Measurements from ENCODE around the gene SRXN1. TPM values are rescaled to one million over a fixed set of nuclear protein-coding genes. Genes with fewer than 3 reads are reported as not detected.

SRXN1 gene
- total RNA-seq, 1 donor from 2014 or later, result 17.7 TPM

DNA sequence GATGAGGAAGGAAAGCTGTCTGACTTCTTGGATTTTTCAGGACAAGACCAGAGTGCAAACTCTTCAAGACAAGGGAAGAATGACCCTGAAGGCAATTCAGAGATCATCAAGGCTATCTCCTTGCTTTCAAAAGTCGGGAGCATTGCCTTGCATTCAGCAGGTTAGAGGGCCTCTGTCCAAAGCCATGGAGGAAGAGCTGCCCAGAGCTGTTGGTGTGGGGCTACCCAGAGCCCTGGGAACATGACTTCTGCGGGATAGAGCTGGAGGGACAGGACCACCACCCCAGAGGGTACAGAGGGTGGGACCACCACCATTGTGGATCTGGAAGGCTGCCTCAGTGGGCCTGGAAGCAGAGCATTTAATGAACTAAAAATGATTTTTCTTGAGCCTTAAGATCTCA is 5.2 kb upstream of the SRXN1 start:
- Histone ChIP-seq H4K20me1 (ENCODE audit: insufficient read depth, low read length) (no peaks in the 10 kb centered on the region), H3K79me2 (ENCODE audit: insufficient read depth, low read length) (no peaks in the 10 kb centered on the region), H3K4me1 (ENCODE audit: insufficient read depth, low read length) (peaks cover 6% of the 10 kb centered on the region), H3K9me3 (ENCODE audit: insufficient read depth, low read depth, low read length) (no peaks in the 10 kb centered on the region), H3K4me2 (ENCODE audit: low read length) (no peak overlapping the region), H3K27me3 (ENCODE audit: insufficient read depth, low read length) (peaks cover 24% of the 10 kb centered on the region), H2AFZ (ENCODE audit: low read depth, low read length) (no peak overlapping the region), H3K9ac (ENCODE audit: low read length) (no peak overlapping the region), H3K4me3 (ENCODE audit: insufficient read depth, low read depth, low read length) (no peak overlapping the region), H3K27ac (ENCODE audit: low read depth, low read length) (no peak overlapping the region), H3K36me3 (ENCODE audit: insufficient read depth, low read length) (no peaks in the 10 kb centered on the region)
- no peak for TF ChIP-seq CTCF (IDR thresholded peaks at IDR 0.05; ENCODE audit: insufficient read depth, low read depth, low read length)
- TF ChIP-seq EZH2 (IDR thresholded peaks at IDR 0.05; ENCODE audit: insufficient read depth, low read length), result no peak
- Mint-ChIP-seq H3K4me3 (ENCODE audit: unreplicated experiment) (no peak overlapping the region), H3K4me1 (ENCODE audit: low read depth, unreplicated experiment) (peaks cover 22% of the 10 kb centered on the region), H3K27ac (ENCODE audit: unreplicated experiment) (no peak overlapping the region), H3K9me3 (ENCODE audit: unreplicated experiment) (no peaks in the 10 kb centered on the region), H3K36me3 (ENCODE audit: low read depth, unreplicated experiment) (no peaks in the 10 kb centered on the region), H3K27me3 (ENCODE audit: low read depth, unreplicated experiment) (peaks cover 19% of the 10 kb centered on the region)
- no peak for DNase-seq (ENCODE audit: low read depth)
- FAIRE-seq, result no peak

DNA sequence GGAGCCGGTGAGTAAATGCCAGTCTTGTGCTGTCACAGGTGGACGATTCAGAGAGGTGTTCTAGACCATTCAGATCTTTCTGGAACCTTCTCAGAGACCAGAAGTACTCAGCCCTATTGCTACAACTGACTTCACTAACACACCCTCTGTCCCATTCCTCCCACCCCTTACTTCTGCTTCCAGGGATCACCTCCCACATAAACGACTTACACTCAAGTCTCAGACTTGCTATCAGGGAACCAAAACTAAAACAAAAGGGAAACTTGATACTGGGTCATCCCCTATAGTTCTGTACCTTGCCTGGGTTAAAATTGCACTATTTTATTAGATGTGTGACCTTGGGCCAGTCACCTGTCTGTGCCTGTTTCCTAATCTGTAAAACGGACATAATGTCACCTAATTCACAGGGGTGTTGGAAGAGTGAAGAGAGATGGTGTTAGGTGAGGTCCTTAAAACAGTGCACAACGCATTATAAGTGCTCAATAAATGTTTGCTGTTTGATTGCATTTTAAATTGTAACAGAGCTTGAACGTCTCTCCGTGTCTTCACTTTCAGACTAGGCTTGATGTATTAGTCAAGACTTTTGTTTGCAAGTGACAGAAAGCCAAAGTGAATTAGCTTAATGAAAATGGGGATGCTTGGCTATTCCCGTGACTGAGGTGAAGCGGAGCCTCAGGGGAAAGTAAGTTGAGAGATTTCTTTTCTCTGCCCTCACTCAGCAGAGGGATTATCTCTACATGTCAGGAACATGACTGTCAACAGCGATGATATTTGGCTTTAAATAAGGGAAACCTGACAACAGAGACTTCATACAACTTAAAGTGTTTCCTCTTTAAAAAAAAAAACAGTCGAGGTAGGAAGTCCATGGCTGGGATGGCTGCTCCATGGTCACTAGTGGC is 3.0 kb upstream of the SRXN1 start:
- TF ChIP-seq EZH2 (IDR thresholded peaks at IDR 0.05; ENCODE audit: insufficient read depth, low read length), result no peak
- TF ChIP-seq CTCF (IDR thresholded peaks at IDR 0.05; ENCODE audit: insufficient read depth, low read depth, low read length), result no peak
- FAIRE-seq (no peak), DNase-seq (ENCODE audit: low read depth) (no peak)
- Histone ChIP-seq H3K27ac (ENCODE audit: low read depth, low read length) (no peak overlapping the region), H4K20me1 (ENCODE audit: insufficient read depth, low read length) (peaks cover 17% of the 10 kb centered on the region), H3K4me3 (ENCODE audit: insufficient read depth, low read depth, low read length) (no peak overlapping the region), H3K9me3 (ENCODE audit: insufficient read depth, low read depth, low read length) (no peaks in the 10 kb centered on the region), H3K4me2 (ENCODE audit: low read length) (no peak overlapping the region), H3K36me3 (ENCODE audit: insufficient read depth, low read length) (no peaks in the 10 kb centered on the region), H2AFZ (ENCODE audit: low read depth, low read length) (no peak overlapping the region), H3K9ac (ENCODE audit: low read length) (no peak overlapping the region), H3K4me1 (ENCODE audit: insufficient read depth, low read length) (peaks cover 15% of the 10 kb centered on the region), H3K27me3 (ENCODE audit: insufficient read depth, low read length) (peaks cover 9% of the 10 kb centered on the region), H3K79me2 (ENCODE audit: insufficient read depth, low read length) (peaks cover 20% of the 10 kb centered on the region)
- Mint-ChIP-seq H3K4me1 (ENCODE audit: low read depth, unreplicated experiment) (peaks cover 24% of the 10 kb centered on the region), H3K36me3 (ENCODE audit: low read depth, unreplicated experiment) (no peaks in the 10 kb centered on the region), H3K27ac (ENCODE audit: unreplicated experiment) (no peak overlapping the region), H3K27me3 (ENCODE audit: low read depth, unreplicated experiment) (peaks cover 12% of the 10 kb centered on the region), H3K4me3 (ENCODE audit: unreplicated experiment) (no peak overlapping the region), H3K9me3 (ENCODE audit: unreplicated experiment) (no peaks in the 10 kb centered on the region)

DNA sequence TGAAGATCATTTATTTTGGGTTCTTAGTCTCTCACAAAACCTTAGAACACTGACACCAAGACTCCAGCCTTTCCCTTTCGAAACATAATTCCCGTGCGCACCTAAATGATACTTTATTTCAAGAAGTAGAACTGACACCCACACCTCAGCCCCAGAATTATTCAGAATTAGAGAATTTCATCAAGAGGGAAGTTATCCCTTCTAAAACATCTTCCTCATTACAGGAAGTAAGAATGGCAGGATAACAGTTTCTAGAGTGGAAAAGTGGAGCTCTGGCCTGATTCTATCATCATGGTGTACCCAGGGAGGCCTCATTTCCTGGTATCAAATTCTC is 1.4 kb upstream of the SRXN1 start:
- peaks cover 14% of the 10 kb centered on the region for H3K4me1 Mint-ChIP-seq (ENCODE audit: low read depth, unreplicated experiment)
- no peak overlapping the region for H3K4me3 ChIP-seq (ENCODE audit: insufficient read depth, low read depth, low read length)
- peaks cover 15% of the 10 kb centered on the region for H3K4me1 ChIP-seq (ENCODE audit: insufficient read depth, low read length)
- H3K9ac ChIP-seq (ENCODE audit: low read length), result no peak overlapping the region
- no peak overlapping the region for H2AFZ ChIP-seq (ENCODE audit: low read depth, low read length)
- H3K27me3 Mint-ChIP-seq (ENCODE audit: low read depth, unreplicated experiment), result peaks cover 8% of the 10 kb centered on the region
- H3K4me2 ChIP-seq (ENCODE audit: low read length), result no peak overlapping the region
- TF ChIP-seq EZH2 (IDR thresholded peaks at IDR 0.05; ENCODE audit: insufficient read depth, low read length) (no peak), CTCF (IDR thresholded peaks at IDR 0.05; ENCODE audit: insufficient read depth, low read depth, low read length) (no peak)
- H3K36me3 ChIP-seq (ENCODE audit: insufficient read depth, low read length), result peaks cover 3% of the 10 kb centered on the region
- peaks cover 33% of the 10 kb centered on the region for H4K20me1 ChIP-seq (ENCODE audit: insufficient read depth, low read length)
- H3K4me3 Mint-ChIP-seq (ENCODE audit: unreplicated experiment), result no peak overlapping the region
- H3K27ac ChIP-seq (ENCODE audit: low read depth, low read length), result no peak overlapping the region
- H3K27ac Mint-ChIP-seq (ENCODE audit: unreplicated experiment), result no peak overlapping the region
- no peaks in the 10 kb centered on the region for H3K9me3 Mint-ChIP-seq (ENCODE audit: unreplicated experiment)
- no peak for FAIRE-seq
- H3K27me3 ChIP-seq (ENCODE audit: insufficient read depth, low read length), result peaks cover 6% of the 10 kb centered on the region
- peaks cover 35% of the 10 kb centered on the region for H3K79me2 ChIP-seq (ENCODE audit: insufficient read depth, low read length)
- H3K9me3 ChIP-seq (ENCODE audit: insufficient read depth, low read depth, low read length), result no peaks in the 10 kb centered on the region
- DNase-seq (ENCODE audit: low read depth), result no peak
- peaks cover 8% of the 10 kb centered on the region for H3K36me3 Mint-ChIP-seq (ENCODE audit: low read depth, unreplicated experiment)
